Skin epidermis (tissue), 12 donors: Measurements from ENCODE around the gene ZNF836.

Experiments
- H3K27ac ChIP-seq, 21 experiments: fragments of 200-600 bp; sonication (generic) in 11 of 21; one replicate each; pipeline ENCODE4 v1.5.0; 2020; ENCODE audit warnings: mild to moderate bottlenecking in 3 of 21, inconsistent platforms in 2 of 21, moderate library complexity in 2 of 21
- H3K4me3 ChIP-seq, 7 experiments: fragments of 200-600 bp; sonication (generic) in 2 of 7; one replicate each; pipeline ENCODE4 v1.5.0; 2020; ENCODE audit warnings: inconsistent platforms in 2 of 7, mild to moderate bottlenecking in 2 of 7, moderate library complexity in 1 of 7

The ZNF836 gene

GRCh38 chr19:52189735-52190486, 18.5 kb upstream of the ZNF836 start, which contains the start of gene PPP2R1A:
TSS of gene PPP2R1A (plus strand) at chr19:52190052. CDS start at chr19:52190097, 45 bp downstream.
- H3K27ac ChIP-seq: peak within 1 kb of the TSS; percentile 78 to 100 (median 99)
- H3K4me3 ChIP-seq: peak within 1 kb of the TSS; percentile 69 to 92 (median 80)

- H3K4me3 ChIP-seq: peak overlapping the region; percentile 26 to 92 (median 39)
- peak overlapping the region in 20 of 21 experiments; percentile 63 to 100 (median 86) for H3K27ac ChIP-seq
Measured at GRCh38 chr19:52188822-52189734, 17.7 kb upstream of the ZNF836 start.

GRCh38 chr19:52187407-52187806, 16.0 kb upstream of the ZNF836 start:
- Histone ChIP-seq H3K27ac (peak overlapping the region in 1 of 21 experiments; percentile 88), H3K4me3 (no peak overlapping the region)

- Histone ChIP-seq H3K27ac (no peak overlapping the region), H3K4me3 (no peak overlapping the region)
Measured at GRCh38 chr19:52176574-52176973, 5.2 kb upstream of the ZNF836 start.

GRCh38 chr19:52172347-52172746, 926 bp upstream of the ZNF836 start:
- peak overlapping the region in 13 of 21 experiments; percentile 54 to 94 (median 85) for H3K27ac ChIP-seq
- H3K4me3 ChIP-seq: no peak overlapping the region

GRCh38 chr19:52170863-52171320, 529 bp downstream of the ZNF836 start:
- H3K27ac ChIP-seq: peak overlapping the region; percentile 42 to 94 (median 85)

GRCh38 chr19:52170304-52170703, 1.1 kb downstream of the ZNF836 start:
- Histone ChIP-seq H3K4me3 (peak overlapping the region; percentile 48 to 82 (median 76)), H3K27ac (peak overlapping the region in 17 of 21 experiments; percentile 56 to 94 (median 85))

More at GRCh38 chr19:52170863-52171320, 529 bp downstream of the ZNF836 start:
- H3K4me3 ChIP-seq: peak overlapping the region; percentile 48 to 82 (median 76)

GRCh38 chr19:52155596-52156359, 15.6 kb downstream of the ZNF836 start:
- no peak overlapping the region for H3K4me3 ChIP-seq

GRCh38 chr19:52148256-52148655, 23.2 kb downstream of the ZNF836 start:
- Histone ChIP-seq H3K4me3 (no peak overlapping the region), H3K27ac (no peak overlapping the region)

More at GRCh38 chr19:52155596-52156359, 15.6 kb downstream of the ZNF836 start:
- H3K27ac ChIP-seq: no peak overlapping the region

GRCh38 chr19:52142001-52142595, 29.3 kb downstream of the ZNF836 start:
- peak overlapping the region in 3 of 21 experiments; percentile 17 to 54 (median 37) for H3K27ac ChIP-seq
- no peak overlapping the region for H3K4me3 ChIP-seq

- H3K4me3 ChIP-seq: no peak overlapping the region
Measured at GRCh38 chr19:52141203-52141602, 30.2 kb downstream of the ZNF836 start.

GRCh38 chr19:52140032-52140710, 31.2 kb downstream of the ZNF836 start:
- Histone ChIP-seq H3K27ac (peak overlapping the region in 17 of 21 experiments; percentile 4 to 94 (median 86)), H3K4me3 (peak overlapping the region; percentile 68 to 89 (median 83))

More at GRCh38 chr19:52141203-52141602, 30.2 kb downstream of the ZNF836 start:
- no peak overlapping the region for H3K27ac ChIP-seq

GRCh38 chr19:52139252-52140031, 32.0 kb downstream of the ZNF836 start, which contains the start of gene ZNF616:
TSS of gene ZNF616 (minus strand) at chr19:52139938. CDS start at chr19:52130512, 9,426 bp downstream.
- Histone ChIP-seq H3K4me3 (peak within 1 kb of the TSS; percentile 68 to 89 (median 83)), H3K27ac (peak within 1 kb of the TSS; percentile 68 to 97 (median 90))

GRCh38 chr19:52138983-52139251, 32.5 kb downstream of the ZNF836 start:
- Histone ChIP-seq H3K27ac (peak overlapping the region in 20 of 21 experiments; percentile 79 to 97 (median 90)), H3K4me3 (peak overlapping the region; percentile 68 to 89 (median 83))

GRCh38 chr19:52138278-52138982, 33.0 kb downstream of the ZNF836 start:
- peak overlapping the region; percentile 68 to 89 (median 83) for H3K4me3 ChIP-seq
- peak overlapping the region in 20 of 21 experiments; percentile 79 to 97 (median 90) for H3K27ac ChIP-seq

- Histone ChIP-seq H3K27ac (no peak overlapping the region), H3K4me3 (no peak overlapping the region)
Measured at GRCh38 chr19:52120286-52120685, 51.1 kb downstream of the ZNF836 start.

GRCh38 chr19:52115526-52116053, 55.8 kb downstream of the ZNF836 start:
- no peak overlapping the region for H3K4me3 ChIP-seq
- no peak overlapping the region for H3K27ac ChIP-seq
